ENCODE results near the gene FARP2. TPM values are rescaled to one million over a fixed set of nuclear protein-coding genes. Genes with fewer than 3 reads are reported as not detected.

Gene FARP2
- total RNA-seq, 4 donors from 2014 or later: 96.5 to 164 (median 136) TPM

DNA sequence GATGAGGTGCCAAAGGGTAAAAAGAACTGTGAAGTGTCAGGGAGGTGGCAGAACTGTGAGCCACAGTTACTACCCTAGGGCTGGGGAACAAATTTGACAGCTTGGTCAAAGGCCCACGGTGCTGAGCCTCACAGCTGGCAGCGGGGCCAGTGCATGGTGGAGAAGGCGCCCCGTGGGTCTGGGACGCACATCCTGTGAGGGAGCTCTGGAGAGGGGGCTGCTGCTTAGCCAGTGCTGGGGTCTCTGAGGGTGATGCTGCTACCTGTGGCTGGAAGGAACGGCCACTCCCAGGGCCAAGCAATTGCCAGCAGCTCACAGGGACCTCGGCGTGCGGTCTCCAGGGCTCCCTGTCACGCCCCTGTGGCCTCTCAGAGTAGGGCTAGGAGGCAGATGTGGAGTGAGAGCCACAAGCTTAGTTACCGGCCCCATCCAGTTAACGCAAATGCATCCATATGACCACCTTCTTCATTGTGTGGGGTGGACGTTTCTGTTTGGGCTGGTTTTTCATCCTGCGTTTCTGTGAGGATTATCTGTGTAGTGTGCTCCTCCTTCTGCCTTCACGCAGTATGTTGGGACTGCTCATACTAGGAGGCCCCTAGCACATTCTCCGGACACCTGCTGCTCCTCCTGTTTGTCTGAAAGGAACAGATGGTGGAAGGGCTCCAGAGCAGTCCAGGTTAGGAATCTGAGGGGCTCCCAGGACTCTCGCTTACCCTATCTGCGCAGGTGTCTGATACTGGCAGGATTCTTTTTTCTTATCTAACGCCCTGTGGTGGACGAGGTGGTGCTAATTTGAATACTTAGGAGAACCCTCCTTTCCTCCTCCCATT lies 126.3 kb downstream of the FARP2 start:
- DNase-seq: no peak
- no peaks in the 10 kb centered on the region for H3K9me3 ChIP-seq
- intact Hi-C loops (cut with DNase I; ENCODE audit: low total_unique reads) (no loop called here), in situ Hi-C loops (cut with MboI; ENCODE audit: low pct_ligation_motif_present in 1 of 4, low pct_unique_long_range_greater_than_20kb in 1 of 4, low sequenced_read_pairs in 3 of 4) (no loop called here)
- H3K4me1 ChIP-seq: no peaks in the 10 kb centered on the region
- 84 to 86% methylated on average over 4 to 20 of the region's 20 CpGs for WGBS, 2 donors (ENCODE audit: low coverage in 1 of 2)
- H3K27ac ChIP-seq: no peak overlapping the region
- H3K27me3 ChIP-seq: no peaks in the 10 kb centered on the region
- TF ChIP-seq POLR2AphosphoS5 (IDR thresholded peaks at IDR 0.05) (no peak), POLR2A (IDR thresholded peaks at IDR 0.05) (no peak), EP300 (IDR thresholded peaks at IDR 0.05; ENCODE audit: low read depth) (no peak)
- TF ChIP-seq, protein P1, sequence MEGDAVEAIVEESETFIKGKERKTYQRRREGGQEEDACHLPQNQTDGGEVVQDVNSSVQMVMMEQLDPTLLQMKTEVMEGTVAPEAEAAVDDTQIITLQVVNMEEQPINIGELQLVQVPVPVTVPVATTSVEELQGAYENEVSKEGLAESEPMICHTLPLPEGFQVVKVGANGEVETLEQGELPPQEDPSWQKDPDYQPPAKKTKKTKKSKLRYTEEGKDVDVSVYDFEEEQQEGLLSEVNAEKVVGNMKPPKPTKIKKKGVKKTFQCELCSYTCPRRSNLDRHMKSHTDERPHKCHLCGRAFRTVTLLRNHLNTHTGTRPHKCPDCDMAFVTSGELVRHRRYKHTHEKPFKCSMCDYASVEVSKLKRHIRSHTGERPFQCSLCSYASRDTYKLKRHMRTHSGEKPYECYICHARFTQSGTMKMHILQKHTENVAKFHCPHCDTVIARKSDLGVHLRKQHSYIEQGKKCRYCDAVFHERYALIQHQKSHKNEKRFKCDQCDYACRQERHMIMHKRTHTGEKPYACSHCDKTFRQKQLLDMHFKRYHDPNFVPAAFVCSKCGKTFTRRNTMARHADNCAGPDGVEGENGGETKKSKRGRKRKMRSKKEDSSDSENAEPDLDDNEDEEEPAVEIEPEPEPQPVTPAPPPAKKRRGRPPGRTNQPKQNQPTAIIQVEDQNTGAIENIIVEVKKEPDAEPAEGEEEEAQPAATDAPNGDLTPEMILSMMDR (IDR thresholded peaks at IDR 0.05): no peak
- H3K4me3 ChIP-seq: no peak overlapping the region
- H3K36me3 ChIP-seq: peaks cover 0 to 7% (median 0%) of the 10 kb centered on the region in 4 donors

DNA sequence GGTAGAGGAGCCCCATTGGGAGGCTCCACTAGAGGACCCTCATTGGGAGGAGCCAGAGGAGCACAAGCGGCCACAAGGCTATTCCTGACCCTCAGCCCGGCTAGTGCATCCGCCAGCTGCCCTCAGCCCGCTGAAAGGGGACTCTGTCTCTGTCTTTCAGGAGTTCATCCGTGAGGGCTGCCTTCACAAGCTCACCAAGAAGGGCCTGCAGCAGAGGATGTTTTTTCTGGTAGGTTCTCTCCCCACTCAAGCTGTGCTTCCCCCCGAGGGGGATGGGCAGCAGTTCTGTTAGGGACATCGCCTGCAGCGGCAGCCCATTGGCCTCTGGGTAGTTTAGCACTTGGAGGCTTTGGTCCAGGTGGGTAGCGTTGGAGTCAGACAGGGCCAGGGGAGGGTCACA lies 127.2 kb downstream of the FARP2 start:
- no peak for DNase-seq
- Histone ChIP-seq H3K4me3 (no peak overlapping the region), H3K27me3 (no peaks in the 10 kb centered on the region), H3K4me1 (no peaks in the 10 kb centered on the region), H3K9me3 (no peaks in the 10 kb centered on the region), H3K27ac (no peak overlapping the region), H3K36me3 (peaks cover 0 to 7% (median 0%) of the 10 kb centered on the region in 4 donors)
- in situ Hi-C loops (cut with MboI; ENCODE audit: low pct_ligation_motif_present in 1 of 4, low pct_unique_long_range_greater_than_20kb in 1 of 4, low sequenced_read_pairs in 3 of 4) (no loop called here), intact Hi-C loops (cut with DNase I; ENCODE audit: low total_unique reads) (no loop called here)
- WGBS, 2 donors (ENCODE audit: low coverage in 1 of 2): 98% methylated on average over 9 of the region's 9 CpGs; no CpG with 5 or more reads in 1 of the 2 donors
- TF ChIP-seq EP300 (IDR thresholded peaks at IDR 0.05; ENCODE audit: low read depth) (no peak), POLR2A (IDR thresholded peaks at IDR 0.05) (no peak), POLR2AphosphoS5 (IDR thresholded peaks at IDR 0.05) (no peak)
- TF ChIP-seq, protein P1 (IDR thresholded peaks at IDR 0.05): no peak

DNA sequence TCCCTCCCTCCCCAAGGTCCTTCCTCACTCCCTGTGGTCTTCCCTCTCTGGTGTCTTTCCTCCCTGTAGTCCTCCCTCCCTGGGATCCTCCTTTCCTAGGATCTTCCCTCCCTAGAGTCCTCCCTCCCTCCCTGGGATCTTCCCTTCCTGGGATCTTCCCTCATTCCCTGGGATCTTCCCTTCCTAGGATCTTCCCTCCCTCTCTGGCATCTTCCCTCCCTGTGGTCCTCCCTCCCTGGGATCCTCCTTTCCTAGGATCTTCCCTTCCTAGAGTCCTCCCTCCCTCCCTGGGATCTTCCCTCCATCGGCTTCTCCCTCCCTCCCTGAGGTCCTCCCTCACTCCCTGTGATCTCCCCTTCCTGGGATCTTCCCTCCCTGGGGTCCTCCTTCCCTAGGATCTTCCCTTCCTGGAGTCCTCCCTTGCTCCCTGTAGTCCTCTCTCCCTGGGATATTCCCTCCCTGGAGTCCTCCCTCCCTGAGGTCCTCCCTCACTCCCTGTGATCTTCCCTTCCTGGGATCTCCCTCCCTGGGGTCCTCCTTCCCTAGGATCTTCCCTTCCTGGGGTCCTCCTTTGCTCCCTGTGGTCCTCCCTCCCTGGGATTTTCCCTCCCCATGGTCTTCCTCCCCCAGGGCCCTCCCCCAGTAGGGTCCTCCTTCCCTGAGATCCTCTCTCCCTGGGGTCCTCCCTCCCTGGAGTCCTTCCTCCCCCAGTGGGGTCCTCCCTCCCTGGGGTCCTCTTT lies 129.3 kb downstream of the FARP2 start:
- in situ Hi-C loops (cut with MboI; ENCODE audit: low pct_ligation_motif_present in 1 of 4, low pct_unique_long_range_greater_than_20kb in 1 of 4, low sequenced_read_pairs in 3 of 4) (no loop called here), intact Hi-C loops (cut with DNase I; ENCODE audit: low total_unique reads) (no loop called here)
- Histone ChIP-seq H3K9me3 (no peaks in the 10 kb centered on the region), H3K36me3 (no peaks in the 10 kb centered on the region), H3K4me1 (peaks cover 0 to 12% (median 9%) of the 10 kb centered on the region in 4 donors), H3K27ac (no peak overlapping the region), H3K4me3 (no peak overlapping the region), H3K27me3 (no peaks in the 10 kb centered on the region)
- no peak for TF ChIP-seq POLR2AphosphoS5 (IDR thresholded peaks at IDR 0.05)
- TF ChIP-seq, protein P1 (IDR thresholded peaks at IDR 0.05): no peak
- no peak for TF ChIP-seq EP300 (IDR thresholded peaks at IDR 0.05; ENCODE audit: low read depth)
- no peak for TF ChIP-seq POLR2A (IDR thresholded peaks at IDR 0.05)
- no peak for DNase-seq
- 83 to 91% methylated on average over 1 of the region's 1 CpG for WGBS, 2 donors (ENCODE audit: low coverage in 1 of 2)

DNA sequence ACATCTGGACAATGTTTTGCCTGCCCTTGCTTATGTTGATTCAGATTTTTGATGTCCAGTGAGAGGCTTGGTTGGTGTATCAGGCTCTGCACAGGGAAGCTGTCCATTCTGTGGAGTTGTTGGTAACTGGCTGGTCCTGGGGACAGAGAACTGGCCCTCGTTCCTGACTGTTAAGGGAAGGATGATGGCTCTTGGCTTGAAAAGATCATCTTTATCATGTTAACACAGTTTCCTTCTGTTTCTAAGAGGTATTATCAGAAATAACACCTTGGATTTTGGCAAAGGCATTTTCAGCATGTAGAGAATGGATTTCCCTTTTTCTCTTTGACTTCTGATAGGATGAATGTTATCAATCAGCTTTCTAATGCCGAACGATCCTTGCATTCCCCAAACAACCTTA lies 133.0 kb downstream of the FARP2 start:
- in situ Hi-C loops (cut with MboI; ENCODE audit: low pct_ligation_motif_present in 1 of 4, low pct_unique_long_range_greater_than_20kb in 1 of 4, low sequenced_read_pairs in 3 of 4): no loop called here

More for the DNA sequence above, 133.0 kb downstream of the FARP2 start:
- no peak overlapping the region for H3K4me3 ChIP-seq
- no peak overlapping the region for H3K27ac ChIP-seq
- WGBS, 2 donors (ENCODE audit: low coverage in 1 of 2): 86% methylated on average over 3 of the region's 3 CpGs
- peaks cover 0 to 8% (median 0%) of the 10 kb centered on the region in 4 donors for H3K36me3 ChIP-seq
- no peaks in the 10 kb centered on the region for H3K27me3 ChIP-seq
- H3K9me3 ChIP-seq: no peaks in the 10 kb centered on the region
- peaks cover 0 to 15% (median 13%) of the 10 kb centered on the region in 4 donors for H3K4me1 ChIP-seq
- no peak for DNase-seq
- intact Hi-C loops (cut with DNase I; ENCODE audit: low total_unique reads): no loop called here
- TF ChIP-seq EP300 (IDR thresholded peaks at IDR 0.05; ENCODE audit: low read depth) (no peak), POLR2AphosphoS5 (IDR thresholded peaks at IDR 0.05) (no peak), POLR2A (IDR thresholded peaks at IDR 0.05) (no peak)
- TF ChIP-seq, protein P1 (IDR thresholded peaks at IDR 0.05): no peak
